Fibroblast of peridontal ligament (primary cell): ENCODE measurements around the gene BEST3.
"Not testable (repeated sequence)": the region's sequence is repeated elsewhere in the genome, so short reads cannot be mapped to it uniquely, and the experiment has no call there.

Experiments
- DNase-seq: peaks from one replicate; pipeline ENCODE4 v3.0.0-alpha.2; 2010; ENCODE audit errors: extremely low read depth

Gene BEST3

GRCh38 chr12:69688021-69688420, 11.1 kb downstream of the BEST3 start:
- DNase-seq, result no peak

GRCh38 chr12:69687390-69687789, 11.7 kb downstream of the BEST3 start:
- DNase-seq, result peak; percentile 39

- no peak for DNase-seq
Observed at GRCh38 chr12:69686731-69687130, 12.4 kb downstream of the BEST3 start.

- peak; percentile 82 for DNase-seq
Observed at GRCh38 chr12:69685810-69686209, 13.3 kb downstream of the BEST3 start.

- no peak for DNase-seq
Observed at GRCh38 chr12:69684466-69684865, 14.6 kb downstream of the BEST3 start.

GRCh38 chr12:69682110-69682755, 16.9 kb downstream of the BEST3 start:
- no peak for DNase-seq

- no peak for DNase-seq
Observed at GRCh38 chr12:69679119-69679518, 20.0 kb downstream of the BEST3 start.

- no peak for DNase-seq
Observed at GRCh38 chr12:69676257-69677012, 22.7 kb downstream of the BEST3 start.

- DNase-seq, result no peak
Observed at GRCh38 chr12:69672195-69672594, 26.9 kb downstream of the BEST3 start.

GRCh38 chr12:69671597-69671996, 27.5 kb downstream of the BEST3 start:
- no peak for DNase-seq

GRCh38 chr12:69666798-69667197, 32.3 kb downstream of the BEST3 start:
- no peak for DNase-seq

- not testable (repeated sequence) for DNase-seq
Observed at GRCh38 chr12:69664930-69665377, 34.1 kb downstream of the BEST3 start.

GRCh38 chr12:69663726-69664125, 35.4 kb downstream of the BEST3 start:
- no peak for DNase-seq

- DNase-seq, result no peak
Observed at GRCh38 chr12:69662764-69663163, 36.3 kb downstream of the BEST3 start.

- DNase-seq, result no peak
Observed at GRCh38 chr12:69661386-69661785, 37.7 kb downstream of the BEST3 start.

GRCh38 chr12:69660164-69660863, 38.8 kb downstream of the BEST3 start:
- no peak for DNase-seq

- DNase-seq, result no peak
Observed at GRCh38 chr12:69658203-69658602, 40.9 kb downstream of the BEST3 start.

- DNase-seq, result peak; percentile 21
Observed at GRCh38 chr12:69657376-69658137, 41.5 kb downstream of the BEST3 start.

- DNase-seq, result peak; percentile 94
Observed at GRCh38 chr12:69655616-69656340, 43.3 kb downstream of the BEST3 start.

GRCh38 chr12:69653703-69654102, 45.4 kb downstream of the BEST3 start:
- peak; percentile 82 for DNase-seq

GRCh38 chr12:69651922-69652321, 47.2 kb downstream of the BEST3 start:
- DNase-seq, result no peak
